Loucy (cell line): ENCODE measurements around the gene DHRSX.
"Not testable (repeated sequence)": the region's sequence is repeated elsewhere in the genome, so short reads cannot be mapped to it uniquely, and the experiment has no call there.

Experiments used
- H2AFZ ChIP-seq: fragments of 200-600 bp; sonication (generic); 2 replicates; pipeline ENCODE4 v1.6.0; 2016; ENCODE audit warnings: antibody characterized with exemption, mild to moderate bottlenecking, low read length, moderate library complexity
- H3F3A ChIP-seq: fragments of 200-600 bp; 2 replicates; pipeline ENCODE4 v1.6.0; 2016; ENCODE audit warnings: antibody characterized with exemption, low read depth, mild to moderate bottlenecking
- H3K27me3 ChIP-seq: fragments of 200-600 bp; sonication (generic); 2 replicates; pipeline ENCODE4 v1.6.1; 2014; ENCODE audit warnings: low read length, mild to moderate bottlenecking; ENCODE audit not compliant: insufficient read depth, poor library complexity, severe bottlenecking
- H3K36me3 ChIP-seq: fragments of 200-600 bp; sonication (generic); 2 replicates; pipeline ENCODE4 v1.6.1; 2016; ENCODE audit warnings: low read length; ENCODE audit not compliant: insufficient read depth
- H3K4me1 ChIP-seq: fragments of 200-600 bp; sonication (generic); 2 replicates; pipeline ENCODE4 v1.5.1; 2014; ENCODE audit warnings: low read length, mild to moderate bottlenecking; ENCODE audit not compliant: insufficient read depth, poor library complexity, severe bottlenecking
- H3K4me2 ChIP-seq: fragments of 200-600 bp; sonication (generic); 2 replicates; pipeline ENCODE4 v1.6.0; 2014; ENCODE audit warnings: antibody characterized with exemption, low read length, low read depth, mild to moderate bottlenecking; ENCODE audit not compliant: poor library complexity, severe bottlenecking
- H3K4me3 ChIP-seq: fragments of 200-600 bp; sonication (generic); 2 replicates; pipeline ENCODE4 v1.5.1; 2014; ENCODE audit warnings: low read length, mild to moderate bottlenecking, mixed read lengths; ENCODE audit not compliant: poor library complexity, severe bottlenecking
- H3K79me2 ChIP-seq: fragments of 200-600 bp; sonication (generic); 2 replicates; pipeline ENCODE4 v1.6.1; 2014; ENCODE audit warnings: low read length; ENCODE audit not compliant: insufficient read depth
- H3K9ac ChIP-seq: fragments of 200-600 bp; sonication (generic); 2 replicates; pipeline ENCODE4 v1.6.0; 2014; ENCODE audit warnings: mild to moderate bottlenecking, low read depth, low read length, moderate library complexity; ENCODE audit not compliant: poor library complexity, severe bottlenecking
- H3K9me2 ChIP-seq: fragments of 200-600 bp; sonication (generic); replicated peaks from 2 replicates; pipeline ENCODE4 v1.6.1; 2016; ENCODE audit warnings: low read depth, low read length, mixed read lengths
- H3K9me3 ChIP-seq: fragments of 200-600 bp; sonication (generic); 2 replicates; pipeline ENCODE4 v1.6.1; 2014; ENCODE audit warnings: mild to moderate bottlenecking, antibody characterized with exemption, low read length, low read depth; ENCODE audit not compliant: insufficient read depth
- H4K20me1 ChIP-seq: fragments of 200-600 bp; sonication (generic); 2 replicates; pipeline ENCODE4 v1.6.0; 2014; ENCODE audit warnings: antibody characterized with exemption, low read length, mild to moderate bottlenecking; ENCODE audit not compliant: insufficient read depth, poor library complexity, severe bottlenecking
- EZH2phosphoT487 ChIP-seq: fragments of 200-600 bp; IDR thresholded peaks from 2 replicates; pipeline ENCODE4 v1.6.1; 2018; ENCODE audit warnings: antibody characterized with exemption, mild to moderate bottlenecking, moderate library complexity, borderline replicate concordance
- TF ChIP-seq, protein P1 (sequence below): fragments of 200-600 bp; sonication (generic); conservative IDR thresholded peaks from 2 replicates; pipeline ENCODE4 v1.5.1; 2014; ENCODE audit warnings: mild to moderate bottlenecking, antibody characterized with exemption, low read length

DHRSX gene

DNA sequence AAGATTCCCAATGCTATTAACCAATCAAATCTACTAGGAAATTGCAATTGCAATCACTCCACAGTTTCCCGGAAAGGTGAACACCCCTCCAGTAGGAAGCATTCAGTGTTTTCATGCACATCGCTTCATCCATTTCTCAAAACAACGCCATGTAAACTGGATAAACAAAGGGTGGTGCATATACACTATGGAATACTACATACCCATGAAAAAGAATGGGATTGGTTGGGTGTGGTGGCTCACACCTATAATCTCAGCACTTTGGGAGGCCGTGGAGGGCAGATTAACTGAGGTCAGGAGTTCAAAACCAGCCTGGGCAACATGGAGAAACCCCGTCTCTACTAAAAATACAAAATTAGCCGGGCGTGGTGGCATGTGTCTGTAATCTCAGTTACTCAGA lies 29.1 kb downstream of the DHRSX start:
- Histone ChIP-seq H3K79me2 (no peaks in the 10 kb centered on the region), H3K9me2 (no peaks in the 10 kb centered on the region), H3F3A (no peaks in the 10 kb centered on the region), H3K9me3 (no peaks in the 10 kb centered on the region), H3K36me3 (no peaks in the 10 kb centered on the region), H4K20me1 (no peaks in the 10 kb centered on the region), H3K9ac (no peak overlapping the region), H3K27me3 (no peaks in the 10 kb centered on the region), H3K4me2 (no peak overlapping the region), H3K4me3 (no peak overlapping the region), H3K4me1 (no peaks in the 10 kb centered on the region), H2AFZ (no peak overlapping the region)
- TF ChIP-seq, protein P1, sequence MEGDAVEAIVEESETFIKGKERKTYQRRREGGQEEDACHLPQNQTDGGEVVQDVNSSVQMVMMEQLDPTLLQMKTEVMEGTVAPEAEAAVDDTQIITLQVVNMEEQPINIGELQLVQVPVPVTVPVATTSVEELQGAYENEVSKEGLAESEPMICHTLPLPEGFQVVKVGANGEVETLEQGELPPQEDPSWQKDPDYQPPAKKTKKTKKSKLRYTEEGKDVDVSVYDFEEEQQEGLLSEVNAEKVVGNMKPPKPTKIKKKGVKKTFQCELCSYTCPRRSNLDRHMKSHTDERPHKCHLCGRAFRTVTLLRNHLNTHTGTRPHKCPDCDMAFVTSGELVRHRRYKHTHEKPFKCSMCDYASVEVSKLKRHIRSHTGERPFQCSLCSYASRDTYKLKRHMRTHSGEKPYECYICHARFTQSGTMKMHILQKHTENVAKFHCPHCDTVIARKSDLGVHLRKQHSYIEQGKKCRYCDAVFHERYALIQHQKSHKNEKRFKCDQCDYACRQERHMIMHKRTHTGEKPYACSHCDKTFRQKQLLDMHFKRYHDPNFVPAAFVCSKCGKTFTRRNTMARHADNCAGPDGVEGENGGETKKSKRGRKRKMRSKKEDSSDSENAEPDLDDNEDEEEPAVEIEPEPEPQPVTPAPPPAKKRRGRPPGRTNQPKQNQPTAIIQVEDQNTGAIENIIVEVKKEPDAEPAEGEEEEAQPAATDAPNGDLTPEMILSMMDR = no peak
- TF ChIP-seq EZH2phosphoT487 = no peak

DNA sequence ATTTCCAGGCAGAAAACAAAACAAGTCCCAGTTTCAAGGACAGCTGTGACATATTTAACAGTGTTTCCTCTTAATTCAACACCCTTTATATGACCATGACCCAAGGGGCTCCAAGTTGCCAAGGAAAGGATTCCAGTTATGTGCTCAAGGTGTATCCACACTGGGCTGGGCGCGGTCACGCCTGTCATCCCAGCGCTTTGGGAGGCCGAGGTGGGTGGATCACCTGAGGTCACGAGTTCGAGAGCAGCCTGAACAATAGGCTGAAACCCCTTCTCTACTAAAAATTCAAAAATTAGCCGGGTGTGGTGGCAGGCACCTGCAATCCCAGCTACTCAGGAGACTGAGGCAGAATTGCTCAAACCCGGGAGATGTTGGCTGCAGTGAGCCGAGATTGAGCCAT lies 29.6 kb downstream of the DHRSX start:
- not testable (repeated sequence) for H3K27me3 ChIP-seq, H3K4me1 ChIP-seq, H3K9ac ChIP-seq, H3F3A ChIP-seq, H3K4me3 ChIP-seq, H4K20me1 ChIP-seq, H2AFZ ChIP-seq, H3K36me3 ChIP-seq, H3K79me2 ChIP-seq, H3K9me3 ChIP-seq, H3K9me2 ChIP-seq, H3K4me2 ChIP-seq

DNA sequence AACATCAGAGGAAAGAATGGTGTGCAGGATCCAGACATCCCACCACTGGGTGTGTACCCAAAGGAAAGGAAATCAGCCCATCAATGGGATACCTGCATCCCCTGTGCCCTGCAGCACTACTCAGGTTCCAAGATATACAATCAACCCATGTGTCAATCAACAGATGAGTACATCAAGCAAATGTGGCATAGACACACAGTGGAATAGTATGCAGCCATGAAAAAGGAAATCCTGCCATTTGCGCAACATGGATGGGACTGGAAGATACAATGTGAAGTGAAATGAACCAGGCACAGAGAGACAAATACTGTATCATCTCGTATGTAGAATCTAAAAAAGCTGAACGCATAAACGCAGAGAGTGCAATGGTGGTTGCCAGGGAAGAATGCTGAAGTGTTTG lies 30.9 kb downstream of the DHRSX start:
- H3K4me3 ChIP-seq = not testable (repeated sequence)

DNA sequence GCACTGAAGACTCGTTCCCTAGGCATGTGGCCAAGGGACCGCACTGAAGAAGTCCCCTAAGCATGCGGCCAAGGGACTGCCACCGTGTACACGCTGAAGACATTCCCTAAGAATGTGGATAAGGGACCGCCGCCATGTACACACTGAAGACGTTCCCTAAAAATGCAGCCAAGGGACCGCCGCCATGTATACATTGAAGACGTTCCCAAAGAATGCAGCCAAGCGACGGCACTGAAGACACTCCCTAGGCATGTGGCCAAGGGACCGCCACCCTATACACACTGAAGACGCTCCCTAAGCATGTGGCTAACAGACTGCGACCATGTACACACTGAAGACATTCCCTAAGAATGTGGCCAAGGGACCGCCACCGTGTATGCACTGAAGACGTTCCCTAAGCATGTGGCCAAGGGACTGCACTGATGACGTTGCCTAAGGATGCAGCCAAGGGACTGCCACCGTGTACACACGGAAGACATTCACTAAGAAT lies 31.5 kb downstream of the DHRSX start:
- no peaks in the 10 kb centered on the region for H3K36me3 ChIP-seq
- H3K27me3 ChIP-seq = no peaks in the 10 kb centered on the region
- no peaks in the 10 kb centered on the region for H3K9me2 ChIP-seq
- H3F3A ChIP-seq = no peaks in the 10 kb centered on the region
- no peak overlapping the region for H3K4me2 ChIP-seq
- no peaks in the 10 kb centered on the region for H3K4me1 ChIP-seq
- no peak overlapping the region for H3K4me3 ChIP-seq
- no peak for TF ChIP-seq EZH2phosphoT487
- no peaks in the 10 kb centered on the region for H4K20me1 ChIP-seq
- H2AFZ ChIP-seq = no peak overlapping the region
- H3K79me2 ChIP-seq = no peaks in the 10 kb centered on the region
- H3K9ac ChIP-seq = no peak overlapping the region
- H3K9me3 ChIP-seq = no peaks in the 10 kb centered on the region

More for the DNA sequence above, 30.9 kb downstream of the DHRSX start:
- H3F3A ChIP-seq, H3K9ac ChIP-seq, H3K4me1 ChIP-seq, H3K9me2 ChIP-seq, H3K4me2 ChIP-seq, H3K27me3 ChIP-seq, H2AFZ ChIP-seq, H3K79me2 ChIP-seq, H3K36me3 ChIP-seq, H4K20me1 ChIP-seq, H3K9me3 ChIP-seq: not testable (repeated sequence)
